Fibroblast of gingiva (primary cell): Measurements from ENCODE around the gene NUP85.
"Not testable (repeated sequence)": the region's sequence is repeated elsewhere in the genome, so short reads cannot be mapped to it uniquely, and the experiment has no call there.

ENCODE experiments used
- DNase-seq: peaks from one replicate; pipeline ENCODE4 v3.0.0-alpha.2; 2011; ENCODE audit warnings: low read depth

The NUP85 gene

GRCh38 chr17:75205037-75205792, at the start of gene NUP85:
TSS of gene NUP85 (plus strand) at chr17:75205679. CDS start at chr17:75205762, 83 bp downstream.
- DNase-seq: peak; percentile 90

- DNase-seq: not testable (repeated sequence)
These were observed 47.0 kb upstream of the NUP85 start for GRCh38 chr17:75158480-75158879.

- no peak for DNase-seq
These were observed 46.1 kb upstream of the NUP85 start for GRCh38 chr17:75159196-75160031.

- no peak for DNase-seq
These were observed 45.3 kb upstream of the NUP85 start for GRCh38 chr17:75160211-75160610.

- no peak for DNase-seq
These were observed 42.4 kb upstream of the NUP85 start for GRCh38 chr17:75163074-75163473.

- DNase-seq: not testable (repeated sequence)
These were observed 40.9 kb upstream of the NUP85 start for GRCh38 chr17:75164606-75165005.

- no peak for DNase-seq
These were observed 36.5 kb upstream of the NUP85 start for GRCh38 chr17:75168998-75169397.

- no peak for DNase-seq
These were observed 32.0 kb upstream of the NUP85 start for GRCh38 chr17:75173526-75173925.

GRCh38 chr17:75174996-75175395, 30.5 kb upstream of the NUP85 start:
- DNase-seq: no peak

GRCh38 chr17:75176625-75177024, 28.9 kb upstream of the NUP85 start:
- DNase-seq: no peak

GRCh38 chr17:75178453-75178852, 27.0 kb upstream of the NUP85 start:
- no peak for DNase-seq

GRCh38 chr17:75181110-75181509, 24.4 kb upstream of the NUP85 start:
- no peak for DNase-seq

GRCh38 chr17:75181608-75182318, 23.7 kb upstream of the NUP85 start:
- DNase-seq: no peak

- no peak for DNase-seq
These were observed 23.2 kb upstream of the NUP85 start for GRCh38 chr17:75182319-75182568.

- DNase-seq: peak; percentile 96
These were observed 22.7 kb upstream of the NUP85 start, which contains the start of gene SUMO2 for GRCh38 chr17:75182569-75183436. TSS of gene SUMO2 (minus strand) at chr17:75182959. CDS start at chr17:75182834, 125 bp downstream.

- DNase-seq: no peak
These were observed 21.2 kb upstream of the NUP85 start for GRCh38 chr17:75183999-75184884.

- no peak for DNase-seq
These were observed 16.9 kb upstream of the NUP85 start for GRCh38 chr17:75188614-75189013.

GRCh38 chr17:75191584-75191983, 13.9 kb upstream of the NUP85 start:
- no peak for DNase-seq

GRCh38 chr17:75194879-75195278, 10.6 kb upstream of the NUP85 start:
- DNase-seq: no peak

- no peak for DNase-seq
These were observed 5.4 kb upstream of the NUP85 start for GRCh38 chr17:75199886-75200618.
